Tibial nerve (tissue), 3 donors: ENCODE measurements around the gene GPR25.

Experiments used
- CTCF ChIP-seq, 5 experiments: fragments of 200-600 bp in 3 of 5; fragments of 450-650 bp in 2 of 5; sonication (generic) in 3 of 5; IDR thresholded peaks; one replicate each; pipeline ENCODE4 v1.5.1; 2016 to 2019; ENCODE audit warnings: antibody characterized with exemption in 5 of 5, mild to moderate bottlenecking in 3 of 5, moderate library complexity in 2 of 5
- POLR2A ChIP-seq, 2 donors: fragments of 450-650 bp; IDR thresholded peaks; one replicate each; pipeline ENCODE4 v1.6.1; 2017; ENCODE audit warnings: antibody characterized with exemption in 2 of 2, mild to moderate bottlenecking in 2 of 2, moderate library complexity in 2 of 2

- TF ChIP-seq CTCF (IDR thresholded peaks at IDR 0.05) = no peak
- no peak for TF ChIP-seq POLR2A (IDR thresholded peaks at IDR 0.05)
Measured at GRCh38 chr1:200893411-200893901, 20.7 kb downstream of the GPR25 start.
